RWPE1 (cell line): ENCODE measurements around the gene TFCP2L1.
A peak's percentile ranks its signal among the peaks of the same experiment; 100 is the strongest.
"Not testable (repeated sequence)": the region's sequence is repeated elsewhere in the genome, so short reads cannot be mapped to it uniquely, and the experiment has no call there.

ENCODE experiments used
- CTCF ChIA-PET: fragments of 350-600 bp; sonication (Branson Sonifier 250); formaldehyde crosslinking; extraction: SDS; loops from one replicate; lab custom pipeline; 2021; lab: Yijun Ruan, JAX
- POLR2A ChIA-PET: fragments of 400-600 bp; formaldehyde crosslinking; extraction: SDS; loops from one replicate; lab custom pipeline; 2020; ENCODE audit warnings: antibody characterized with exemption; ENCODE audit not compliant: low non-redundant PET; lab: Yijun Ruan, JAX
- DNase-seq: peaks from one replicate; pipeline ENCODE4 v3.0.0; 2012; ENCODE audit warnings: low spot score
- H3K27ac ChIP-seq: fragments of 450-650 bp; 2 replicates; pipeline ENCODE4 v1.5.1; 2017
- TF ChIP-seq, protein P1 (sequence below): fragments of 450-650 bp; conservative IDR thresholded peaks from 2 replicates; pipeline ENCODE4 v1.5.1; 2017; ENCODE audit warnings: low read depth, mild to moderate bottlenecking

TFCP2L1 gene

DNA sequence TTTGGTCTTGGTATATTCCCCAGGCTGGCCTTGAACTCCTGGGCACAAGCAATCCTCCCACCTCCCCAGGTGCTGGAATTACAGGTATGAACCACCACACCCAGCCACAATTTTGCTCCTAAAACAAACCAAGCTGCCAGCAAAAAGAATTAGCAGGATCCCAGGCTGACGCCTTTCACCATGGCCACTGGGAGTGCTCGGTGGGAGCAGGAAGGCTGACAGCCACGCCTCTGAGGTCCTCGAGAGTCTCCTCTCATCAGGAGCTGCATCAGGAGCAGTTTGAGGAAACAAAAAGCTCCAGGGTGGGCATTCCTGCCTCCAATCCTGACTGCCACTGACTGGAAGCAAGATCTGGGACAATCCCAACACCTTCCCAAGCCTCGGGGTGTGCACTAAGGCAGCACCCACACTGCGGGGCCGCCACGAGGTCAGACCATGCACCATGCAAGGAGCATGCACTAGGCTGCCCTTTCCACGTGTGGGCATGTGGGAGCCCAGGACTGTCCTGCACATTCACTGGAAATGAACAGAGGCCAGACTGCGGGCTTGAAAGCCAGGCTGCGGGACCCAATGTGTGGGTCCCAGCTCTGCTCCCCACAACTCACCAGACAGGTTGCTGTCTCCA lies 51.4 kb downstream of the TFCP2L1 start:
- TF ChIP-seq, protein P1, sequence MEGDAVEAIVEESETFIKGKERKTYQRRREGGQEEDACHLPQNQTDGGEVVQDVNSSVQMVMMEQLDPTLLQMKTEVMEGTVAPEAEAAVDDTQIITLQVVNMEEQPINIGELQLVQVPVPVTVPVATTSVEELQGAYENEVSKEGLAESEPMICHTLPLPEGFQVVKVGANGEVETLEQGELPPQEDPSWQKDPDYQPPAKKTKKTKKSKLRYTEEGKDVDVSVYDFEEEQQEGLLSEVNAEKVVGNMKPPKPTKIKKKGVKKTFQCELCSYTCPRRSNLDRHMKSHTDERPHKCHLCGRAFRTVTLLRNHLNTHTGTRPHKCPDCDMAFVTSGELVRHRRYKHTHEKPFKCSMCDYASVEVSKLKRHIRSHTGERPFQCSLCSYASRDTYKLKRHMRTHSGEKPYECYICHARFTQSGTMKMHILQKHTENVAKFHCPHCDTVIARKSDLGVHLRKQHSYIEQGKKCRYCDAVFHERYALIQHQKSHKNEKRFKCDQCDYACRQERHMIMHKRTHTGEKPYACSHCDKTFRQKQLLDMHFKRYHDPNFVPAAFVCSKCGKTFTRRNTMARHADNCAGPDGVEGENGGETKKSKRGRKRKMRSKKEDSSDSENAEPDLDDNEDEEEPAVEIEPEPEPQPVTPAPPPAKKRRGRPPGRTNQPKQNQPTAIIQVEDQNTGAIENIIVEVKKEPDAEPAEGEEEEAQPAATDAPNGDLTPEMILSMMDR = no peak
- H3K27ac ChIP-seq = peak overlapping the region; percentile 1; the same call in 1 of the 2 replicates
- CTCF ChIA-PET = interaction anchor here (0.8 kb wide), 1 partner anchor 9 kb away, joined by 6 read pairs; no protein-coding TSS in a partner anchor
- POLR2A ChIA-PET = no interaction called here
- DNase-seq = no peak

DNA sequence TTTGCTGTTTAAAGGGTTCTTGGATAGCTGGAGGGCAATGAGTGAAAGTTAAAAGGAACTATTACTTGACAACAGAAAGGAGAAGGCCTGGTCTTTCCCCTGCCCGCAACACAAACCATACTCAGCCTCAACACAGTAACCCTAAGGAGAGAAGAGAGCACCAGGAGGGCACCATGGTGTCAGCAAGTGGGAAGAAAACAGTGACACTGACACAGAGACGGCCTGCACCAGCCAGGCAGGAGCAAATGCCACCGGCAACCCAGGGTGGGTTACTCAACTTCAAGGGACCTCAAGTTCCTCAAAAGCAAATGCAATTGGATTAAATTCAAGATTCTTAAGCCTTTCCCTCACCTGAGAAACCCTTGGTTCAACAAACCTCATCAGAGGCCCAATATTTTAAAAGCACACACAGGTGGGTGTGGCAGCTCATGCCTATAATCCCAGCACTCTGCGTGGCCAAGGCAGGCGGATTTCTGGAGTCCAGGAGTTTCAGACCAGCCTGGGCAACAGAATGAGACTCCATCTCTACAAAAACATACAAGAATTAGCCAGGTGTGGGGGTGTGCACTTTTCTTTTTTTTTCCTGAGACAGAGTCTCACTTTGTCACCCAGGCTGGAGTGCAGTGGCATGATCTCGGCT lies 52.3 kb downstream of the TFCP2L1 start:
- peak overlapping the region; percentile 1; the same call in 1 of the 2 replicates for H3K27ac ChIP-seq
- TF ChIP-seq, protein P1 = no peak
- no peak for DNase-seq
- ChIA-PET CTCF (no interaction called here), POLR2A (interaction anchor here (0.6 kb wide), 1 partner anchor 201 kb away, joined by 3 read pairs; no protein-coding TSS in a partner anchor)

DNA sequence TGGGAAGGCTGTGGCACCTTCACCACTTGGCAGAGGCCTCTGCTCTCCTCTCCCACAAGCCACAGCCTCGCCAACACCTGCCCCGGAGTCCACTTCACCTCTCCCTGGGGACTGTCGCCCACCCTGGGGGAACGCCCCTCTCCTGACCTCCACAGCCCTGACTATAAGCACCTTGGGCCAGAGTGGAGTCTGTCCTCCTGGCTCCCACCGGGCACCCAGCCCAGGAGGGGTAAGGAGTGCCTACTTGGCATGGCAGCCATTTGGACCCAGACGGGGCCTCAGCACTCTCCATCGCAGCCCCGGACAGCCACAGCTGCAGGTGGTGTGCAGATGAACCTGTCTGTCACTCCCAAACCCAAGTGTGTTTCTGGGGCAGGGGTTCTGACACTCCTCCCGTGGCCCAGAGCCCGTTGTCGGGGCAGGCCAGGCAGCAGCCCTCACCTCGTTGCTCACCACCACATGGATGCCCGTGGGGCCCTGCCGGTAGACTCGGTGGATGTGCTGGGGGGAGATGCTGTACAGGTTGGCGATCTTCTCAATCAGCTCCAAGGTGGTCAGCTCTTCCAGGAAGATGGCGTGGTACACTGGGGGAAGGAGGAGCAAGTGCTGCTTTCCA lies 53.5 kb downstream of the TFCP2L1 start:
- ChIA-PET POLR2A (no interaction called here), CTCF (no interaction called here)
- peak overlapping the region; percentile 2; the same call in 1 of the 2 replicates for H3K27ac ChIP-seq
- no peak for DNase-seq
- TF ChIP-seq, protein P1 = no peak

DNA sequence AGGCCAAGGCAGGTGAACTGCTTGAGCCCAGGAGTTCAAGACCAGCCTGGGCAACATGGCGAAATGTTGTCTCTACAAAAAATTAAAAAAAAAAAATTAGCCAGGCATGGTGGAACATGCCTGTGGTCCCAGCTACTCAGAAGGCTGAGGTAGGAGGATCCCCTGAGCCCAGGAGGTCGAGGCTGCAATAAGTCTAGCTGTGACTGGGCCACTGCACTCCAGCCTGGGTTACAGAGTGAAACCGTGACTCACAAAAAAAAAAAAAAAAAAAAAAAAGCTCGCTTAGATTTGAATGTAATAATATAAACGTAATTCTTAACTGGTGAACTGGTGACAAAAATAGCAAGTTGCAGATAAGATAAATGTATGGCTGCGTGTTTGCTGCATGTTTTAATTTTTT lies 56.5 kb downstream of the TFCP2L1 start:
- TF ChIP-seq, protein P1 = no peak
- ChIA-PET POLR2A (interaction anchor here (0.6 kb wide), 1 partner anchor 997 kb away, joined by 6 read pairs; no protein-coding TSS in a partner anchor), CTCF (interaction anchor here (0.6 kb wide), 2 partner anchors 970 to 1579 kb away, joined by 4 to 5 read pairs; no protein-coding TSS in a partner anchor)
- no peak for DNase-seq
- H3K27ac ChIP-seq = no peak overlapping the region

DNA sequence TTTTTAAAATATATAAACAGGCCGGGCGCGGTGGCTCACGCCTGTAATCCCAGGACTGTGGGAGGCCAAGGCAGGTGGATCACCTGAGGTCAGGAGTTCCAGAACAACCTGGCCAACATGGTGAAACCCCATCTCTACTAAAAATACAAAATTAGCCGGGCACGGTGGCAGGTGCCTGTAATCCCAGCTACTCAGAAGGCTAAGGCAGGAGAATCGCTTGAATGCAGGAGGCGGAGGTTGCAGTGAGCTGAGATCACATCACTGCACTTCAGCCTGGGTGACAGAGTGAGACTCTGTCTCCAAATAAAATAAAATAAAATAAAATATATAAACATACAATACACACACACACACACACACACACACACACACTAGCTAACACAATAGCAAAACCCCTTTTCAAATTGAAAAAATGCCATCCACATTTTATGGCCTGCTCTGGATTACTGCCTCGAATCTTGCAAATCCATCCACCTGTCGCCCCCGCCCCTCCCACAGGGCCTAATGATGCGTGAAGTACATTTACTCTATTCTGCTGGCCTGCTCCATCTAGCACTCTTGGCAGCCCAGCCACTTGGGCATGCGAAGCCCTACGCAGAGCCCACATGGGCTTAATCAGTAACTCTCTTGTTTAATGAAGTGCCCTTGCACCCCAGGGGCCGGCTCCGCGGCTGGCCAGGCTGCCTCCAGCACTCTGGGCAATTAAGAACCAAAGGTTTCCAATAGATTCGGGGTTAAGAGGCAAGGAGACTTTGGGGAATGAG lies 57.4 kb downstream of the TFCP2L1 start:
- H3K27ac ChIP-seq = peak overlapping the region; percentile 14; the same call in 1 of the 2 replicates
- DNase-seq, CTCF ChIA-PET: not testable (repeated sequence)

DNA sequence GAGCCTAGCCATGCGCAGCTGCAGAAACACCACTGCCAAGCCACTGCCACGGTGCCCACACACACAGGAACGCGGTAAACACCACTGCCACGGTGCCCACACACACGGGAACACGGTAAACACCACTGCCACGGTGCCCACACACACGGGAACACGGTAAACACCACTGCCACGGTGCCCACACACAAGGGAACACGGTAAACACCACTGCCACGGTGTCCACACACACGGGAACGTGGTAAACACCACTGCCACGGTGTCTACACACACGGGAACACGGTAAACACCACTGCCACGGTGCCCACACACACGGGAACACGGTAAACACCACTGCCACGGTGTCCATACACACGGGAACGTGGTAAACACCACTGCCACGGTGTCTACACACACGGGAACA lies 59.3 kb downstream of the TFCP2L1 start:
- POLR2A ChIA-PET, CTCF ChIA-PET, DNase-seq, H3K27ac ChIP-seq: not testable (repeated sequence)

More for the DNA sequence above, 57.4 kb downstream of the TFCP2L1 start:
- POLR2A ChIA-PET = not testable (repeated sequence)

DNA sequence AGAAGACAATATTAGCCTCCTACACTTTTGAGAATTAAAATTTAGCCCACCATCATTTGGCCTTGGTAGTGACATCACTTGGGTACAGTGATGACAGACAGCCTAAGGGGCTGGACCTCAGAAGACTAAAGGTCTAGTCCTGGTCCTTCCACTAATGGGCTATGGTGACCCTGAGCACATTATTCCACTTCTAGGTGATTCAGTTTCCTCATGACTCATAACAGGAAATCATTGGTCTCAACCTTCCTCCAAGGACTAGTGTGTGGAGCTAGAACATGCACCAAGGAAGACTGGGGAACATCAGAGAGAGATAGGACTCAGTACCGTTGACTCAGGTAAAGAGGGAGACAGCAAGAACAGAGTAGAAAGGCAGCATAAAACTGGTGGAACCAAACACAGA lies 64.0 kb downstream of the TFCP2L1 start:
- no peak overlapping the region for H3K27ac ChIP-seq
- DNase-seq = peak; percentile 41
- CTCF ChIA-PET = interaction anchor here (0.6 kb wide), 1 partner anchor 137 kb away, joined by 3 read pairs; no protein-coding TSS in a partner anchor
- TF ChIP-seq, protein P1 = no peak
- POLR2A ChIA-PET = no interaction called here
